ENCODE results near the gene SKA3.
"Not testable (repeated sequence)": the region's sequence is repeated elsewhere in the genome, so short reads cannot be mapped to it uniquely, and the experiment has no call there.

The SKA3 gene

DNA sequence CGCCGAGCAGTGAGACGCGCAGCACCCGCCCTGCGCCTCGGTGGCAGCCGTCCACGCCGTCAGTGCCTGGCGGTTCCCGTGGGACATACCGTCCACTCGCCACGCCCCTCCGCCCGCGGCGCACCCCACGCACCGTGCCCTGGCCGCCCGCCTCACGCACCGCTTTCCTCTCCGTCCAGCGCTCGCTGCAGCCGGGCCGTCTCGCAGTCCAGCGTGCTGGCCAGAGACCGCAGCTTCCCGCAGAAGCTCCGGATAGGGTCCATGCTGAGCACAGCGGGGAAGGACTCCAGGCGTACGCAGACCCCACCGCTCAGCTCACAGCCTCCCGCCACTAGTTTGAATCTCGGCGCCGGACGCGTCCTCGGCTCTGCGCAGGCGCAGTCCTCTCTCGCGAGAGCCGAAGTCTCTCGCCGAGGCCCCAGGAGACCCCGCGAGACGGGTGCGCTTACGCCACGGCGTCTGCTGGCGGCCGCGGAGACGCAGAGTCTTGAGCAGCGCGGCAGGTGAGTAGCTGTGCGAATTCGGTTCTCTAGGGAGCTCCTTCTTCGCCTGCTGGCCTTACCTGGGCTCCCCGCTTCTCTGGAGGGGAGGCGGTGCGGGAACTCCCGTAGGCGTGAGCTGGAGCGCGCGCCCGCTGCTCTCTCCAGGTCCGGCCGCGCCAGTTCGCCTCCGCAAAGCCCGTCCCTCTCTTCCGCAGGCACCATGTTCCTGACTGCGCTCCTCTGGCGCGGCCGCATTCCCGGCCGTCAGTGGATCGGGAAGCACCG is at the start of gene SKA3, which contains the start of gene MRPL57:
Gene SKA3 (minus strand): TSS at position 338 of the 767 bp plus-strand sequence. CDS start 75 bp downstream, at position 263.
Gene MRPL57 (plus strand): TSS at position 444 of the 767 bp plus-strand sequence. CDS start 259 bp downstream, at position 703.
- peak; percentile 98 for DNase-seq

DNA sequence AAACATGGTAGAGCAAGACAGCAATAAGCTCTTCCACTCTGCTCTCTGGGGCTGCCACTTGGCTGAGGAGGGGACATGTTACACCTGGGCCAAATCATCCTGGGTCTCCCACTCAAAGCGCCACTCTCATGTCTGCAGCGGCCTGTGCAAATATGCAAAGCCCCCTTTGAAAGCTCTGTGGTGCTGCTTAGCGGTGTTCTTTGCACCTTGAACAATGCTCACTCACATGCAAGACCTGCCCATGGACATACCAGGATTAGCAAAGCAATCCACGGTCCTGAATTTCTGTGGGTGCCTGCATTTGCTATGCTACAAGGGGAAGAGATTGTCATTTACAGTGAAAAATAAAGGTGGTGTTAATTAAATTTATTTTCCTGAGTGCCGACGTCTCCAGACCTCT is 48.7 kb upstream of the SKA3 start:
- no peak for DNase-seq

DNA sequence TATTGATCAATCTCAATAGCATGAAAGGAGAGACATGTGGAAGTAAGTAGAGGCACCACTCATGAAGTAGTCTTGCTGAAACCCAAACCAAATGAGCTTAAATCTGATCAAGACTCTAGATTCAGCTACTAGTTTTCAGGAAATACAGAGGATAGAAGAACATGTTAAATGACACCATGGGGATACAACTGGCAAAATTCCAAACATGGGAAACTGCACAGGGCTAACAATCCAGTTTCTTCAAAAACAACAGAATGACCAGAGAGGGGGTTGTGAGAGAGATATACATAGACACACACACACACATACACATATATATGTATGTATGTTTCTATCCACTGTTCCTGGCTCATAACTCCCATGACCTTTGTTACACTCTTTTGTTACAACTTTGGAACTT is 44.9 kb upstream of the SKA3 start:
- DNase-seq, result no peak

DNA sequence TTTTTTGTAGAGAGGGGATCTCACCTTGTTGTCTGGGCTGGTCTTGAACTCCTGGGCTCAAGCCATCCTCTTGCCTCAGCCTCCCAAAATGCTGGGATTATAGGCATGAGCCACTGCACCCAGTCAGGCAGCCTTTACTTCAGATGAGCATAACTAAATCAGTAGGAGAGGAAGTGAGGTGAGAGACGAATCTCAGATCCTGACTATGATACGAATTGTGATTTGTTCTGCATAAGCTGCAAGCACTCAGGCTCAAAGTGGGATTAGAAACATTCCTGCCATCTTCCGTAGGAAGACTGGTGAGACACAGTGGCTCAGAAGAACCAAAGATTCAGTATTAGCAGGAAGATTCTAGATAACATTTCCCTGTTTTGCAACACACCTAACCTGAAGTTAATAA is 43.4 kb upstream of the SKA3 start:
- not testable (repeated sequence) for DNase-seq

DNA sequence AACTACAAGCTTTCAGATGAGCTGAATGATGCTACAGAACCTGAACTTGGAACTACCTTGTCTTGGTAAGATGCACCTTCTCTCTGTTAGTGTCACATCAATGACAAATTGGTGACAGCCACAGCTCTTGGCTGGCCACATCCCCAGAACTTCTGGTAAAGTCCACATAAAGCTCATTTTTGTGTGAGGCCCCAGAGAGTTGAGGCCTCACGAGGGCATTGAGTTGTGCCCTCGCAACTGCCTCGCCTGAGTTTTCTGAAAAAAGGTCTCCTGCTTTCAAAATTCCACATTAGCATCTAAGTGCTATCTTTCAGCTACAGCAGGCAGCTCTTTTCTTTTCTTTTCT is 42.7 kb upstream of the SKA3 start:
- DNase-seq, result no peak

DNA sequence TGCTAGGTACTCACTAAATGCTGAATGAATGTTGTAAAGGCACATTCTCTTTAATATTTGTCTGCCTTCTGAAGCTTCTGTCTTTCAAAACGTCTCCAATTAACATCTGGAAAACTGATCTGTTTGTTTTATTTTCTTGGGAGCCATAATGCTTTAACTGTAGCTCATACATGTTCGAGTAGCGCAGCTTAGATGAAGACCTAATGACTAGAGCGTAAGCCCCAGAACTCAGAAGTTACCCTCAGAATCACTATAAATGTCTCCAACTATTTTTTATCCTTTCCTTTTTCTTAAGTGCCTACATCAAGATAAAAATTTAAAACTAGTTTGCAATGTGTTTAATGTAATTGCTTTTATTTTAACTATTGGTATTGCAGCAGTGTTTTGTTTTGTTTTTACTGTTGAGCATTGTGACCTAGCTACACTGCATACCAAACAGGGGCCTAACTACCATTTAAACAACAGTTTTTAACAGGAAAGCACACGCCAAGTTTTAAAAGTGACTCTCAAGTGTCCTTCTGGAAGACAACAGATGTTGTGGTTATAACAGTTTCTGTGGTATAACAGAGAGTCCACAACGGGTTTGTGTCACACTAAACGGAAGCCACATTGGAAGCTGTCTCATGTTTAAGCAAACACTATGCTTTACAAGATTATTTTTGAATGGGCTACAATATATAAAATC is 42.1 kb upstream of the SKA3 start:
- DNase-seq, result peak; percentile 93

DNA sequence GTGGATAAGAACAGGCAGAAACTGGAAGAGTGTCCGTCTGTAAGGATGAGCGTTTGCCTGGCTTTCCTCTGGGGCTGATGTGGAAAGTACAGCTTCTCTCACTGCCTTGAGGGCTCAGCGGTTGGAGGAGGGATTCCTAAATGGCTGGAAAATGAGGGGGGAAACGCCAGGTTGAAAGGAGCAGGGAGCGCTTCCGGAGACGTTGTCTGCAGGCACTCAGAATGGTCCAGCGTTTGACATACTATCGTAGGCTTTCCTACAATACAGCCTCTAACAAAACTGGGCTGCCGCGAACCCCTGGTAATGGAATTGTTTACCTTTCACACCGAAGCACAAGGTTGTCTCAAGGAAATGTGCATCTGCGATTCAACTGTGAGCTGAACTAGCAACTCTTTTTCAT is 40.0 kb upstream of the SKA3 start:
- no peak for DNase-seq

DNA sequence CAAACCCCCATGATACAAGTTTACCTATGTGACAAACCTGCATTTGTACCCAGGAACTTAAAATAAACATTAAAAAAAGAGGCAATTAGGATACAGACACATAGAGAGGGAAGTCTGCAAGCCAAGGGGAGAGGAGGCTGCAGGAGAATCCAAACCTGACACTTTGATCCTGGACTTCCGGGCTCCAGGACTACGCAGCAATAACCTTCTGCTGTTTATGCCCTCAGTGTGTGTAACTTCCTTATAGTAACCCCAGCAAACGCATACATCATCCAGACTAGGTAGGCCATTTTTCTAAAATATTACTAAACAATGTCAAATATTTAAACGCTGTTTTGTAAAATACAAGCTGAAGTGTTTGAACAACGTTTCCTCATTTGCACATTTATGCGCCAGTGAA is 39.1 kb upstream of the SKA3 start:
- not testable (repeated sequence) for DNase-seq

DNA sequence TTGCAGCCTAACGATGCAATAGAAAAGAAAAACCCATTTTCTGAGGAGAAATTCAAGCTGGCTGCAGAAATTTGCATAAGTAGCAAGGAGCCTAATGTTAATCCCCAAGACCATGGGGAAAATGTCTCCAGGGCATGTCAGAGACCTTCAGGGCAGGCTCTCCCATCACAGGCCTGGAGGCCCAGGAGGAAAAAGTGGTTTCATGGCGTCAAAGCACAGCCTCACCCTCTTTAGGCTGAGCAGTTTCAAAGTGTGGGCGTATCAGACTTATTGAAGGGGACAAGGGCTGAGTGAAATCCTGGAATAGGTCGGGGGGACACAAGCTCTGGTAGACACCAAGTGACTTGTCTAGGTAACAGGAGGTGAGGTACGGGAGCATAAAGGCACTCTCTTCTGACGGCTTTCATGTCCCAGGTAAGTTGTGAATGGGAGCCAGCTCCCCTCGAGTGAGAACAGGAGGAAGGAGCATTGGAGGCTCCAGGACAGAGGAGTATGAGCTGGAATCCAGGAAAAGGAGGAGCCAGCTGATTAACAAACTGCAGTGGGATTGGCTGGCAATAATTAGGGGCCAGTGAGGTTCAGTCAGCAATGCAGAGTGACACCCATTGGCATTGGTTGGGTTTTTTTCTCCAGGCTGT is 35.9 kb upstream of the SKA3 start:
- DNase-seq, result no peak

DNA sequence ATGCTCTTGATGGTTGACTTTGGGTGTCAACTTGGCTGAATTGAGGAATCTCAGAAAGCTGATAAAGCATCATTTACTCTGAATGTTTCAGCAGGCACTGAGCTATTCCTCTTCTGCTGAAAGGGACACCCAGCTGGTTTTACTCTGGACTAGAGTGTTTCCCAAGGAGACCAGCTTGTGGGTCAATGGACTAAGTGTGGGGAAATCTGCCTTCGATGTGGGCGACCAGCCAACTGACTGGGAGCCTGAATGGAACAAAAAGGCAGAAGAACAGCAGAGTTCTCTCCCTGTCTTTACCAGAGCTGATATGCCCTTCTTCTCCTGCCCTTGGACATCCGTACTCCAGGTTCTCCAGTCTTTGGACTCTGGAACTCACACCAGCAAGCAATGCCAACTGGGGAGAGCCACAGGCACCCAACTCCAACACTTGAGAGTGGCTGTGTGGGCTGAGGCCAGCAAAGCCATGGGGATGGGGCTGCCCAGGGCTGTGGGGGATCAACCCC is 32.4 kb upstream of the SKA3 start:
- DNase-seq, result no peak

DNA sequence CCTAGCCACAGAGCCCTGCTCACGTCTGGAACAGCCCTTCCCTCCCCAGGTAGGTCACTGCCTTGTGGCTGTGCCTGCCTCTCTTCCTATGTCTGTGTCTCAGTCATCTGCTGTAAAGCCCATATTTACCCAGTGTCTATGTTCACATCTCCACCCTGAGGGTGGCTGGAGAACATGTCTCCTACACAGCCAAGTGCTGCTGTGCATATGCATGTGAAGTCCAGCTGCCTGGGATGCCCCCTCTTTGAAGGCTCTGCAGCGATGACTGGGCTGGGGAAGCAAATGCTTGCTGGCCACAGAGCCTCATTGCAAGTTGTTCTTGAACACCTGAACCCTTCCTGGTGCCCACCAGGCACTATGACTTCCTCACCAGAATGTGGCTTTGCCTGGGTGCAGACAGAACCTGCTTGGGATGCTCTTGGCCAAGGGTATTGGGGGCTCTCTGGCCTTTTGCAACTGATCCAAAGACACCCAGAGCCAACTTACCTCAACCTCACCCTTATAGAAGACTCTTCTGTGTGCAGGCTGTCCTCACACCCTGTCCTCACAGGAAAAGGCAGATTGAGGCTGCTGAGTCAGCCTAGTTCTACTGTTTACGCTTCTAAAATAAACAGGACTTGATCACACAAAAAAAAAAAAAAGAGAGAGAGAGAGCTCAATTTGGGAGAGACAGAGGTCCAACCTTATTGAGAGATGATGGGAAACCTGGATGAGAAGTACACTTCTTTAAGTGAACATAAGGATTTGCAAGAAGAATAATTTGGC is 26.6 kb upstream of the SKA3 start:
- DNase-seq, result no peak

DNA sequence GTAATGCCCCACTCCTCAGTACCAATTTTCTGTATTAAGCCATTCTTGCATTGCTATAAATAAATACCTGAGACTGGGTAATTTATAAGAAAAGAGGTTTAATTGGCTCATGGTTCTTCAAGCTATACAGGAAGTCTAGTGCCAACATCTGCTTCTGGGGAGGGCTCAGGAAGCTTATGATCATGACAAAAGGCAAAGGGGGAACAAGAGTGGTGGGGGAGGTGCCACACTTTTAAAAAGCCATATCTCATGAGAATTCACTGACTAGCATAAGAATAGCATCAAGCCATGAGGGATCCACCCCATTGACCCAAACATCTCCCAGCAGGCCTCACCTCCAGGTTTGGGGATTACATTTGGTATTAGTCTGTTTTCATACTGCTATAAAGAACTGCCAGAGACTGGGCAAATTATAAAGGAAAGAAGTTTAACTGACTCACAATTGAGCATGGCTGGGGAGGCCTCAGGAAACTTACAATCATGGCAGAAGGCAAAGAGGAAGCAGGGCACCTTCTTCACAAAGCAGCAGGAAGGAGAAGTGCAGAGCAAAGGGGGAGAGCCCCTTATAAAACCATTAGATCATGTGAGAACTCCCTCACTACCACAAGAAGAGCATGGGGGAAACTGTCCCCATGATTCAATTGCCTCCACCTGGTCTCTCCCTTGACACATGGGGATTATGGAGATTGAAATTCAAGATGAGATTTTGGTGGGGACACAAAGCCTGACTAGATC is 25.3 kb upstream of the SKA3 start:
- peak; percentile 35 for DNase-seq

DNA sequence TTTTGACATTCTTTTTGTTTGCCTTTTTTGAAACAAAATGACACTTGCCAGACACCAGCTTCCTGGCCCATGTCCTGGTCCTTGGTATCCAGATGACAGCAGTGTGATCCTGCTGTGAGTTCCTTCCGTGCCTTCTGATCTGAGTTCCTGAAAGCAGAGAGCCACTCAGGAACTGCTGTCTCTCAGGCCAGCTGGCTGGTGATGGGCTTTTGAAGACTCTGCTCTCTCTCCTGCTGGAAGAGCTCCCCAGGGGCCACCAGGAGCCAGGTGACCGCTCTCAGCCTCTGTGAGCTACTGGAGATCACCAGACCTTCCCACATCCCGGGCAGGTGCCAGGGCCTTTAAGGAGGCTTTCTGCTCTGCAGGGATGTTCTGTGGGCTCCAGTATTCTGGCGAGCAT is 22.0 kb upstream of the SKA3 start:
- not testable (repeated sequence) for DNase-seq

DNA sequence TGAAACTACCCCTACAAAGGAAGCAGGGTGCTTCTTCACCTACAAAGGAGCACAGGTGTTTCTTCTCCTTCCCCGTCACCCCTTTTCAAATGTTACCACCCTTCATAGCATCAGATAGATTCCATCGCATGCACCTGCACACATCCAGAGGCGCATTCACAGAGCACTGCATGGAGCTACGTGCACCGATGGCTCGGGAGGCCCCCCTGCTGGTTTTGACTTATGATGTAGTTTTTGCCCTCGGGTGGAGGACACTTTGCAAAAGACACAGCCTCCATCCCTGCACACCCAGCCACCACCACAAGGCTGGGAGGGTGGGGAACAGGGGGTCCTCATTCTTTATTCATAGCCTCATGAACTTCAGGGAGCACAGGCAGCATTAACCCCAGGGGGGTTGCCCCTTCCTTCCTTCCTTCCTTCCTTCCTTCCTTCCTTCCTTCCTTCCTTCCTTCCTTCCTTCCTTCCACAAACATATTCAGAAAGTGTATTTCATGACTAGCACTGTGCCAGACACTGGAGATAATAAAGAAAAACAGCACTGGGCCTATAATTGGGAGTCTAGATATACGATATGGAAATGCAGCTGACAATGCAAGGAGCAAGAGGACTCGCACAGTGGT is 21.4 kb upstream of the SKA3 start:
- not testable (repeated sequence) for DNase-seq

DNA sequence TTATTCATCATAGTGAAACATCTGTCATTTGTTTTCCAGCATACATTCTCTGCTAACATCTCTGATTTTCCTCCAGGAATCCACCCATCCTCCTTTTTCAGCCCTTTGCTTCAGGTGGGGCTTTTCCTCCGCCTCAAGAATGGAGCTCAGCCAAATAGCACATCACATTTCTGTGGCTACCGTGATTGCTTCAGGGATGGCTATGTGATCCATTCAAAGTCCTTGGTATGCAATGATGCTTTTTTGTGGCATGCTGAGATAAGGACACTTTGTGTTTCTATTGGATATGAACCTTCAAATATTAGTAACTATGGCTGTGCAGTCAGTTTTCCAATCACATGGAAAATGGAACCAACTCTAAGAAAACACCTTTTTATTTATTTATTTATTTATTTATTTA is 18.4 kb upstream of the SKA3 start:
- not testable (repeated sequence) for DNase-seq

DNA sequence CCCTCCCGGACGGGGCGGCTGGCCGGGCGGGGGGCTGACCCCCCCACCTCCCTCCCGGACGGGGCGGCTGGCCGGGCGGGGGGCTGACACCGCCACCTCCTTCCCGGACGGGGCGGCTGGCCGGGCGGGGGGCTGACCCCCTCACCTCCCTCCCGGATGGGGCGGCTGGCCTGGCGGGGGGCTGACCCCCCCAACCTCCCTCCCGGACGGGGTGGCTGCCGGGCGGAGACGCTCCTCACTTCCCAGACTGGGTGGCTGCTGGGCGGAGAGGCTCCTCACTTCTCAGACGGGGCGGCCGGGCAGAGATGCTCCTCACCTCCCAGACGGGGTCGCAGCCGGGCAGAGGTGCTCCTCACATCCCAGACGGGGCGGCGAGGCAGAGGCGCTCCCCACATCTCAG is 10.1 kb upstream of the SKA3 start:
- not testable (repeated sequence) for DNase-seq

DNA sequence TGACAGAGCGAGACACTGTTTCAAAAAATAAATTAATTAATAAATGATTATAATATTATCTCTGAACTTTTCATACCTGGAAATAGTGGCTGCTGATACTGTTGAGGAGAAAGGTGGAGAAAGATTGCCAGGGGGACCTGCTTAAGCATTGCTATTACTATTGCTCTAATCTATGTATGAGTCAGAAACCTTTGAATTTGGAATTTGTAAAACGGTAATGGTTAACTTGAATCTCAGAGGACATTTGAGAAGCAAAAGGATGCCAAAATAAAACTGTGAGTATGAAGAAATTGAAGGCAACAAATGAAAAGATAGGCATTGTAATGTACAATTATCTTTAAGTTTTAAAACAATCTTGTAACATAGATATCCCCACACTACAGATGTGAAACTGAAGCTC is 5.3 kb upstream of the SKA3 start:
- no peak for DNase-seq

DNA sequence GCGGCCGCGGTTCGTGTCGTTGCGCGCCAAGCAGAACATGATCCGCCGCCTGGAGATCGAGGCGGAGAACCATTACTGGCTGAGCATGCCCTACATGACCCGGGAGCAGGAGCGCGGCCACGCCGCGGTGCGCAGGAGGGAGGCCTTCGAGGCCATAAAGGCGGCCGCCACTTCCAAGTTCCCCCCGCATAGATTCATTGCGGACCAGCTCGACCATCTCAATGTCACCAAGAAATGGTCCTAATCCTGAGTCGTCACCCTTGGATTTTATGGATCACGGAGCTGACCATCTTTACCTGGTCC is 581 bp upstream of the SKA3 start:
- no peak for DNase-seq

DNA sequence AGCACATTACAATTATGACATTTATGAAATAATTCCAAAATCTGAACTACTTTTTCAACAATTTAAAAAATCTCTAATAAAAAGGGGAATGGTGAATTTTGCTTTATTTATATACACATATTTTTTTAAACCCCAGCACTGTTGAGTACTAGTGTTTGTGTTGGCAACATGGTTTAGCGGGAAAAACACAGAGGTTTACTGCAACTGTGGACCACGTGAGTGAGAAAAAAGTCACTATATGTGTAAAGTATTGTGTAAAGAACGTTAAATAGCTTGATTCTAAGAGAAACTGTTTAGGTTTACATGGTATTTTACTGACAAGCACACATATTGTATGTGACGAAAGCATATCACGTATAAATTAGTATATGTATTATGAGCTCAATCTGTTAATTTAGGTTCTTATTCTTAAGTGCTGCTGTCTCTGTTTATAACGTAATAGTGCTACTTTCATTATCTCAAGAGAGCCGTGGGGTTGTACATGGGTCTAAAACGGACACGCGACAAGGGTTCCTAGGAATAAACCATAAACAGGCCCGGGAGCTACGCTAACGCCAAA is 617 bp downstream of the SKA3 start:
- DNase-seq, result peak; percentile 60

DNA sequence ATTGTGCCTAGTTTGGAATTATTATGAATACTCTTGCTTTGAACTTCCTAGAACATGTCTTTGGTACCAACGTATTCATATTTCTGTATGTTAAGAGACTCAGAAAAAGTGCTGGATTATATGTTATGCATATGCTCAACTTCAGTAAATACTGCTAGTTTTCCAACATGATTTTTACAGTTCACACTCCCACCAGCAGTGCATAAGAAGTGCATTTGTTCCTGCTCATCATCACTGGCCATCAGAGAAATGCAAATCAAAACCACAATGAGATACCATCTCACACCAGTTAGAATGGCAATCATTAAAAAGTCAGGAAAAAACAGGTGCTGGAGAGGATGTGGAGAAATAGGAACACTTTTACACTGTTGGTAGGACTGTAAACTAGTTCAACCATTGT is 2.6 kb downstream of the SKA3 start:
- DNase-seq, result not testable (repeated sequence)

DNA sequence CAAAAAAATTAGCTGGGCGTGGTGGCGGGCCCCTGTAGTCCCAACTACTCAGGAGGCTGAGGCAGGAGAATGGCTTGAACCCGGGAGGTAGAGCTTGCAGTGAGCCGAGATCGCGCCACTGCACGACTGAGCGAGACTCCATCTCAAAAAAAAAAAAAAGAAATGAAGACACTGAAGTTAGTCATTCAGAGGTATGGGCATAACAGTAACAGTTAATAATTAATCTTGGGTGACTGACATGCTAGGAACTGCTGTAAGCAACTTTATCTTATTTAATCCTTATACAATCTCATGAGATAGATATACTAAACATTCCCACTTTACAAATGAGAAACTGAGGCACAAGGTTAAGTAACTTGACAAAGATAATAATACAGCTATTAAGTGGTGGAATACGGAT is 4.9 kb downstream of the SKA3 start:
- no peak for DNase-seq

DNA sequence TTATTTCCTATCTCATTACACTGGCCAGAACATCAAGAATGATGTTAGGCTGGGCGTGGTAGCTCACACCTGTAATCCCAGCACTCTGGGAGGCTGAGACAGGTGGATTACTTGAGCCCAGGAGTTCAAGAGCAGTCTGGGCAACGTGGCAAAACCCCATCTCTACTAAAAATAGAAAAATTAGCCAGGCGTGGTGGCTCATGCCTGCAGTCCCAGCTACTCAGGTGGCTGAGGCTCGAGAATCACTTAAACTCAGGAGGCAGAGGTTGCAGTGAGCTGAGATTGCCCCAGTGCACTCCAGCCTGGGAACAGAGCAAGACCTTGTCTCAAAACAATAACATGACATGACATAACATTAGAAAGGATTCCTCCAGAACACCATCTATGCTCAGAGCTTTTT is 10.7 kb downstream of the SKA3 start:
- not testable (repeated sequence) for DNase-seq

Data from hematopoietic multipotent progenitor cell treated with erythropoietin and hydrocortisone succinate and interleukin-3 and kit ligand, for 4 days (in vitro differentiated cells).